Posterior vena cava (tissue), 2 donors: ENCODE results near the gene GREB1L. TPM values are rescaled to one million over a fixed set of nuclear protein-coding genes. Genes with fewer than 3 reads are reported as not detected.

Experiments
- DNase-seq: peaks from one replicate; pipeline ENCODE4 v3.0.0-alpha.2; 2020; ENCODE audit warnings: low spot score
- intact Hi-C, 2 donors: fragments of 100-400 bp; cut with DNase I; formaldehyde crosslinking; loops; one replicate each; pipeline versions ENCODE4 v1.14.1 to v1.14.2; 2022 to 2023
- total RNA-seq, 2 donors: library from RNA; stranded (reverse); fragmentation: NEBNext Ultra II Directional; extraction: Animal tissue kit (Norgen Biotek cat#: 25700); gene quantifications; one replicate each; pipeline ENCODE4 v1.2.1, GENCODE V29; 2021
- donor health status: DM: yes; HTN: yes; CAD: no.
- donor health status: DM: yes; HTN: yes; CAD: no.

The GREB1L gene
- total RNA-seq, 2 donors from 2014 or later, result 1.0 to 3.3 TPM

DNA sequence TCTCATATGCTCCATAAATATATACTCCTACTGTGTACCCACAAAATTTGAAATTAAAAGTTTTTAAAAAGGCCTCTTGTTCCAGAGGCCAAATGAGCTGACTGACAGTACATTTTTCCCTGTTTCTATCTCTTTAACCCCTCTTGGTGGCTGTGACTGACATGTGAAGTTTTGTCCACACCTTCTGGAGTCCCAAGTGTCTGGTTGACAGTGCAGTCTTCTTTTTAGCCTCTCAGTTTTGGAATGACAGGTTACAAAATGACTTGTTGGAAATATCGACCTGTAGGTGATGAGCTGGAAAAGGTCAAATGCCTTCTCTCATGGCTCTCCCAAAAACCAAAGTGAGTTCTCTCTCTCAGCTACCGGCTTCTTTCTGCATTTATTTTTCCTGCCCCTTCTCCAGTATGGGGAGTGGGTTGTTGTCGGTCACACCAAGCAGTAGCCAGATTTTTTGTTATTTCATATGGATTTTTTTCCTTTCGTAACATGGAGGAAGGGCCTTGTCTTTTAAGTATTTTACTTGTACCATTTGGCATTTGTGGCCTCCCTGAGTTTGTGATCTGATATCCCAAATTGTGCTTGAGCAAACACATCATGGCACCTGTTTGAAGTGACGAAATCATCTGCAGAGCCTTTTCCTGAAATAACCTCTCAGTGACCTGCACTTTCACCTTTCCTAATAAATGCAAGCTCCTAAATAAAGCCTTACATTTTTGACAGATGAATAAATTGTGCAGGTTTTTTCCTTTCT lies 214.6 kb downstream of the GREB1L start:
- intact Hi-C loops, result no loop called here
- no peak for DNase-seq

GRCh38 chr18:21457179-21457535 lies 215.1 kb downstream of the GREB1L start:
- DNase-seq, result no peak
- intact Hi-C loops, result no loop called here

DNA sequence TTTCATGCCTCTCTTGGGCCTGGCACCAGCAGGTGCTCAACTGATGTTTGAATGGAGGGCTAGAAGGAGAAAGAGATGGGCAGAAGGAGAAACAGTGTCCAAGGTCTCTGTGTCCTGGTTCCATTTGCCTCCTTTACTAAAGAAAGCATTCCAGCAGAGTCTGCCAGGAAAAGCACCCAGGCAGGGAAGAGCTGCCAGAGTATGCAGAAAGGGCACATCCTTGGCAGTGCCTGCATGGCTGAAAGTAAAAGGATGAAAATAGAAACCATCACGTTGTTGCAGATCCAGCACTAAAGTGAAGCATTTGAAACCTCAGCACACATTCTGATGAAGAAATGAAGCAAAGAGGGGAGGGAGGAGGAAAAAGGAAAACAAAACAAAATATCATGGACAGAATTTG lies 216.3 kb downstream of the GREB1L start:
- DNase-seq, result no peak
- intact Hi-C loops, result no loop called here

DNA sequence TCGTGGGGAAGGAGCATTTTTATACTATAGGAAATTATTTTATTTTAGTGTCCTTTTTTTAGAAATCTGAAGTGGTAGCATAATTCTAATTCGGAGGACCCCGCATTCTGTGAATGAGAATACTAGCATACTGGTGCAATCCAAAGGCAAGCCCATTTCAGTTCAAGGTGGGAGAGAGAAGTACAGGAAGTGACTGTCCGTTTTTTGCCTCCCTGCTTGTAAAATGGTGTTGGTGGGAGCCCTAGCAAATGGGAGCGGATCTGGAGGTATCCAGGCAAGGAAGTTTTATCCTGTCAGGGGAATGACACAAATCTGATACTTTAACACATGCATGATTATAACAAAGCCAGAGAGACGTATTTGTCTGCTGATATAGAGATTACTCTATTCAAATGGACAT lies 216.8 kb downstream of the GREB1L start:
- intact Hi-C loops, result no loop called here
- DNase-seq, result no peak

DNA sequence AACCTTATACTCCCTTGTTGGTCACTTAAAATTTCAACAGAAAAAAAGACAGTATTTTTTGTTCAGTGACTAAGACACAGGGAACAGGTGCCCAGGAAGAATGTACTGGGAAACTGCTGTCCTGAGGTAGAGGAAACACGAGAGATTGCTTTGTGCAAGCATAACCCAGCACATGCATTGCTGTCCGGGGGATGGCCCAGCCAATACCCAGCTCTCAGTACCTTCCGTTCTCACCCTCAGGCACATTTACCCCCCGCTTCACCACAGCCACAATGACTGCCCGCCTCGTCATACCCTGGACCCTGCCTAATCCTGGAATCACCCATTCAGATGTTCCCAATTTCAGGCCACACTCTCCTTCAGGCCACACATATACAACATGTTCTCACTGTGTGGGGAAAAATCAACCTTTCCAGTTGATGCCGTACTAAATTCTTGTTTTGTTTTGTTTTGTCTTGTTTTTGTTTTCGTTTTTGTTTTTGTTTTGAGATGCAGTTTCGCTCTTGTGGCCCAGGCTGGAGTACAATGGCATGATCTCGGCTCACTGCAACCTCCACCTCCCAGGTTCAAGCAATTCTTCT lies 217.8 kb downstream of the GREB1L start:
- intact Hi-C loops, result no loop called here
- no peak for DNase-seq

GRCh38 chr18:21461460-21461859 lies 219.4 kb downstream of the GREB1L start:
- intact Hi-C loops, result no loop called here
- no peak for DNase-seq

DNA sequence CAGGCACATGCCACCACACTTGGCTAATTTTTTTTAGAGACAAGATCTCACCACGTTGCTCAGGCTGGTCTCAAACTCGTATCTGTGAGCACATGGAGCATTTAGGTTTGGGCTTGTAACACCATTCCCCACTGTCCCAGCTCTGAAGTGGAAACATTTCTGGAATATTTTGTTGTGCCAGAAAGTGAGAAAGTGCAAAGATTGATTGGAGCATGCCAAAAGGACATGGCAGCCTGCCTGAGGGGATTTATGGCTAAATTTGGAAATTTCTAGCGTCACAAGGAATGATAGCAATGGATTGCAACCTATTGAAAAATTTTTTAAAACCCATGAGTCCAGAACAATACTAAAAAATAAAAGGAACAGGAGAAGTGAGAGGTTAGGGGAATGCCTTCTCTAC lies 221.7 kb downstream of the GREB1L start:
- no peak for DNase-seq
- intact Hi-C loops, result no loop called here

DNA sequence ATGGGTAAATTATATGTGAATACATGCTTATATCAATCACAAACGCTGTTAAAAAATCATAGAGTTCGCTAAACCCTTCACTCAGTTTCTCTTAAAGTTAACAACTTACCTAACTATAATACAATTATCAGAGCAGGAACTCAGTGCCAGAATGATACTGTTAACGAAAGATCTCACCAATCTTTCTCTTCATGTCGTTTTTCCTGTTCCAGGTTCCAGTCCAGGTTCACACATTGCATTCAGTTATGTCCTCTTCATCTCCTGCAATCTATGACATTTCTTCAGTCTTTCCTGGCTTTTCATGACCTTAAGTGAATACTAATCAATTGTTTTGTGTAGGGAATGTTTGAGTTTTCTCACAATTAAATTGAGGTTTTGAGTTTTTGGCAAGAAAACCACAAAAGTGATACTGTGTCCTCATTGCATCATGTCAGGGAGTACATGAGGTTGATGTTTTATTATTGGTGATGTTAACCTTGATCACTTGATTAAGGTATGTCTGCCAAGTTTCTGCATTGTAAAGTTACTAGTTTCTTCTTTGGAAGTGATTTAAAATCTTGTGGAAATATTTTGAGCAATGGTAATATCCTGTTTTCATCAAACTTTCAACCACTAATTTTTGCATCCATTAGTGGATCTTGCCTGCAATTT lies 226.6 kb downstream of the GREB1L start:
- intact Hi-C loops, result no loop called here
- no peak for DNase-seq

DNA sequence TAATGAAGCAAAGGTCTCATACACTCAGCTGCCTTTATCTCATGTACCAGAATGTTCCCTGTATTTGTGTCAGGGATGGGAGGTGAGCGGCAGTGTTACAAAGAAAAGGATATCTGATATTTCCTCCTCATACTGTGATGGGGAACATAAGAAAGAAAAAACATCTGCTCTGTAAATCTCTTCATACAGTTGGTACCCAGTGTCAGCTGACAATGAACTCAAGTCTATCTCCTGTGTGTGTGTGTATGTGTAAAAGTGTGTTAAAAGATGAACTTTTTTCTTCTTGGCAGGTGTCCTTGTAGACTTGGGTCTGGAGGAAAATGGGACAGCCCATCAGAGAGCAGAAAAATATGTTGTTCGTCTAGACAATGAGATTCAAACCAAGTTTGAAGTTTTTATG lies 230.7 kb downstream of the GREB1L start:
- intact Hi-C loops, result no loop called here
- DNase-seq, result no peak

- intact Hi-C loops, result no loop called here
- no peak for DNase-seq
Observed at GRCh38 chr18:21474621-21475020, 232.6 kb downstream of the GREB1L start.

GRCh38 chr18:21479721-21480120 lies 237.7 kb downstream of the GREB1L start:
- no peak for DNase-seq
- intact Hi-C loops, result no loop called here

- intact Hi-C loops, result no loop called here
Observed at GRCh38 chr18:21481739-21482138, 239.7 kb downstream of the GREB1L start.

GRCh38 chr18:21483051-21483450 lies 241.0 kb downstream of the GREB1L start:
- intact Hi-C loops, result no loop called here
- DNase-seq, result no peak

More at GRCh38 chr18:21481739-21482138, 239.7 kb downstream of the GREB1L start:
- no peak for DNase-seq

- intact Hi-C loops, result no loop called here
- DNase-seq, result no peak
Observed at GRCh38 chr18:21484851-21485636, 243.0 kb downstream of the GREB1L start.

GRCh38 chr18:21486905-21487437 lies 244.9 kb downstream of the GREB1L start:
- no peak for DNase-seq
- intact Hi-C loops, result no loop called here

- intact Hi-C loops, result no loop called here
Observed at GRCh38 chr18:21489119-21489750, 247.2 kb downstream of the GREB1L start.

DNA sequence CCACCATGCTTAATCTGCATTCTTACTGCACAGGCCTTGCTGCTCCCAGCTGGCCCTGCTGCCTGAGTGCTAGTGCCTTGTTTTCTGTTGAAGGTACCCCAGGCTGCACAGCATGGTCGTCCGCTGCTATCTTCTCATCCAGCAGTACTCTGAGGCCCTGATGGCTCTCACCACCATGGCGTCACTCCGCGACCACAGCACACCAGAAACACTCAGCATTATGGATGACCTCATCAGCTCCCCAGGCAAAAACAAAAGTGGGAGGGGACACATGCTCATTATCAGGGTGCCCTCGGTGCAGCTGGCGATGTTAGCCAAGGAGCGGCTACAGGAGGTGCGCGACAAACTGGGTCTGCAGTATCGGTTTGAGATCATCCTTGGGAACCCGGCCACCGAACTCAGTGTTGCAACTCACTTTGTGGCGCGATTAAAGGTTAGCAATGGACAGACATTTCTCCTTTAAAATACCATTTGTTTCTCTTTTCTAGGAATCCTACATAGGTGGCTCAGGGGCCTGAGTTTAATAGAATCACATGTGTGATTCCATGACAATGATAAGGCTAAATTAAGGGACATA lies 248.0 kb downstream of the GREB1L start:
- intact Hi-C loops, result no loop called here
- DNase-seq, result no peak

More at GRCh38 chr18:21489119-21489750, 247.2 kb downstream of the GREB1L start:
- no peak for DNase-seq

GRCh38 chr18:21490748-21491147 lies 248.7 kb downstream of the GREB1L start:
- DNase-seq, result no peak
- intact Hi-C loops, result no loop called here

GRCh38 chr18:21496277-21496835 lies 254.3 kb downstream of the GREB1L start:
- DNase-seq, result no peak
- intact Hi-C loops, result no loop called here
